ENCODE data around the gene MANEA. TPM values are rescaled to one million over a fixed set of nuclear protein-coding genes. Genes with fewer than 3 reads are reported as not detected.

Gene MANEA
- total and polyA plus RNA-seq, 10 of the 15 experiments (the other 5 are each of a cell fraction or from before 2014, with no cell fraction given), result 5.8 to 19.5 (median 12.5) TPM

- CTCF ChIA-PET, result no interaction called here
- Histone ChIP-seq H3K9ac (ENCODE audit: control insufficient read depth, insufficient read depth, low read length) (no peak overlapping the region), H3K27ac (ENCODE audit: control insufficient read depth, insufficient read depth) (no peak overlapping the region), H3K9me3 (replicated peaks; ENCODE audit: control insufficient read depth, insufficient read depth, low read length) (no peaks in the 10 kb centered on the region), H3K36me3 (ENCODE audit: control insufficient read depth in 2 of 2, insufficient read depth in 2 of 2, low read length in 1 of 2) (no peaks in the 10 kb centered on the region), H3K27me3 (replicated peaks in 1 of 2; ENCODE audit: control insufficient read depth in 2 of 2, insufficient read depth in 2 of 2, low read length in 1 of 2) (no peaks in the 10 kb centered on the region), H4K20me1 (ENCODE audit: control insufficient read depth, insufficient read depth) (no peaks in the 10 kb centered on the region), H2AFZ (ENCODE audit: control insufficient read depth, low read depth, low read length) (no peak overlapping the region), H3K79me2 (ENCODE audit: control insufficient read depth, insufficient read depth, low read length) (no peaks in the 10 kb centered on the region), H3K4me2 (ENCODE audit: control insufficient read depth, insufficient read depth) (no peak overlapping the region), H3K4me1 (ENCODE audit: control insufficient read depth, insufficient read depth, low read length) (no peaks in the 10 kb centered on the region), H3K4me3 (no peak overlapping the region)
- RAD21 ChIA-PET (ENCODE audit: unreplicated experiment), result no interaction called here
- FAIRE-seq (no peak), DNase-seq (ENCODE audit: low read depth, low spot score) (no peak), ATAC-seq (no peak)
- intact Hi-C loops (cut with micrococcal nuclease; ENCODE audit: unreplicated experiment), result no loop called here
- BruUV-seq (replicated peaks), result no TSS peak
- TF ChIP-seq ASH2L (IDR thresholded peaks at IDR 0.05; ENCODE audit: borderline replicate concordance, low read depth) (no peak), LARP7 (IDR thresholded peaks at IDR 0.05) (no peak), TCF7 (IDR thresholded peaks at IDR 0.05; ENCODE audit: borderline replicate concordance) (no peak), NBN (IDR thresholded peaks at IDR 0.05) (no peak), CREB1 (IDR thresholded peaks at IDR 0.05; ENCODE audit: low read depth) (no peak), NR2C2 (IDR thresholded peaks at IDR 0.05; ENCODE audit: borderline replicate concordance, control insufficient read depth, insufficient read length, low read depth) (no peak), SP1 (IDR thresholded peaks at IDR 0.05; ENCODE audit: low read depth, low read length) (no peak), ZNF274 (IDR thresholded peaks at IDR 0.05; ENCODE audit: insufficient read depth, insufficient read length) (no peak), HDAC6 (IDR thresholded peaks at IDR 0.05; ENCODE audit: unreplicated experiment) (no peak), IRF3 (IDR thresholded peaks at IDR 0.05) (no peak), CHD2 (IDR thresholded peaks at IDR 0.05; ENCODE audit: borderline replicate concordance, low read depth, low read length) (no peak)
- POLR2A ChIA-PET, result no interaction called here
- in situ Hi-C loops (cut with MboI), result no loop called here
- SMC1A ChIA-PET (ENCODE audit: uncharacterized antibody, unreplicated experiment), result no interaction called here
- 63% methylated on average over 3 of the region's 3 CpGs for WGBS (ENCODE audit: insufficient coverage, insufficient replicate concordance, low lambda C conversion rate, missing lambda C conversion rate)
Observed at GRCh38 chr6:95530176-95530819, 47.0 kb upstream of the MANEA start.
